ENCODE results near the gene ZMAT5.

The ZMAT5 gene

DNA sequence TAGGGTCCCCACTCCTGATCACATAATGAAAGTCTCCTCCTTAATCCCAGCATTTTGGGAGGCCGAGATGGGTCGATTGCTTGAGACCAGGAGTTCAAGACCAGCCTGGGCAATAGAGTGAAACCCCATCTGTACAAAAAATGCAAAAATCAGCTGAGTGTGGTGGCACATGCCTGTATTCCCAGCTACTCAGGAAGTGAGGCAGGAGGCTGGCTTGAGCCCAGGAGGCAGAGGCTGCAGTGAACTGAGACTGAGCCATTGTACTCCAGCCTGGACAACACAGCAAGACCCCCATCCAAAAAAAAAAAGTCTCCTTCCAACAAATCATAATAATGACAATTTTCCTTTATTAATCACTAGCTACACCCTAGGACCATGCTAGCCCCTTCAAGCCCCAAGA is 15.1 kb downstream of the ZMAT5 start:
- DNase-seq: no peak

DNA sequence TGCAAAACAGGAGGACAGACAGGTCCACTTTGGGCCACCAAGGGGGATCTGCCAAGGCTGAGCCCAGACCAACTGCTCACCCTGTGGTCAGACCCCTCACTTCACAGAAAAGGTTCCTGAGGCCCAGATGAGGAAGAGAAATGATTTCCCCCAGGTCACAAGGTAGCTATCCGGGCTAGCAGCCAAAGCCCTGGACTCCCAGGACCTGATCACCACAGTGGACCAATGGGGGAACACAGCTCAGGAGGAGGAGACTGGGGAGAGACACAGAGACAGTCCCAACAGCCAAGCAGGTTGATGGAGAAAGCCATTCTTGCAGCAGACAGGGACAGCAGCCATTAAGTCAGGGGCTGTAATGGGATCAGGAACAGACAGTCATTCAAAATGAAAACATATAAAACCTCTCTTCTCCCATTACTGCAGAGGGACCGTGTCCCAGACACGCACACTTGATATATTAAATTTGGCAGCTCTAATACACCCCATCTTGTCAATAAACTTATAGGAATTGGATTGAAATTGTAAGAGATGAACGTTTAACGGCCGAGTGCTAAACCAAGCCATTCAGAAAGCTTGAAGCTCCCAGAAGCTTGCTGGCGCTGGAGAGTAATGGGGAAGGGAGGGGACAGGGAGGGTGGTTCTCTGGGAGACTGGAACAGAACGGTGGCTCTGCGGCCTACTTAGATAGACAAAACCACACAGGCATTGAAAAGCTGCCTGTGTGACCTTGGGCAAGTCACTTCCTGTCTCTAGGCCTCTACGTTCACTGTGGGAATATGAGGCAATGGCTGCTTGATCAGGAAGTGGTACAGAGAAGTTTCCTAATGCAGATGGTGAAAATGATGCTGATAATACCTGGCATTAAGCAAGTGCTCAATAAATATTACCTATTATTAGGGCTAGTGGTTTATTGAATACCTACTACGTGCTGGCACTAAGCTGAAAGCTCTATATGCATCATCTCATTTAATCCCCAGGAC is 16.0 kb downstream of the ZMAT5 start:
- no peak for DNase-seq

DNA sequence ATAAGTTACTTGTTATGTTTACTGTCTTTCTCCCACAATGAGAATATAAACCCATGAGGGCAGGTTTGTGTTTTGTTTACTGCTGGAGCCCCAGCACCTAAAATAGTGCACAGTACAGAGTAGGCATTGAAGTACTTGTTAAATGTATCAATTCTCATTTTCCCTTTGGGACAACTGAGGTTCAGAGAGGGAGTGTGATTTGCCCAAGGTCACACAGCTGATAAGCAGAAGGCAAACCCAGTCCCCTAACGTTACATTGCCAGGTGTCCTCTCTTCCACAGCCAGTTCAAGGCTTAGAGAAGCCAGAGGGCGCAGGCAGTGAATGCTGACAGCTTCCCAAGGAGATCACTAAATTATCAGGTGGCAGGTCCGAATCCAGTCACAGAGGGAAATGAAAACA is 16.8 kb downstream of the ZMAT5 start:
- no peak for DNase-seq

- DNase-seq: no peak
Measured at GRCh38 chr22:29748248-29748893, 18.4 kb downstream of the ZMAT5 start.

DNA sequence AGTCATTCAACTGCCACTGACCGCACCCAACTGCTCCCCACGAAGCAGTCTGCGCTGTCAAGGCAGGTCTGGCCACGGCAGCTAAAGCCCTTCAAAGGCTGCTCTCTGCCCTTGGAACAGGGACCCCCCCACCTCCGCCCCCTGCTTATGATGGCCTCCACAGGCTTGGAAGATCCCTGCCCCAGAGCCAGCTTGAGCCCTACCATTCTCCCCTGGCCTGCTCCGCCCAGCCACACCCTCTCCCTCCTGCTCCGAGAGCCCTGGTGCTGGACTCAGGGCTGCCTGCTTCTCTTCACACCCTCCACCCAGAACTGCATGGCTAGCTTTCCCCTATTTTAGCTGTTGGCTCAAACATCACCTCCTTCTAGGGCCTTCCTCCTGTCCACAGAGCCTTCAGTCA is 19.0 kb downstream of the ZMAT5 start:
- no peak for DNase-seq

DNA sequence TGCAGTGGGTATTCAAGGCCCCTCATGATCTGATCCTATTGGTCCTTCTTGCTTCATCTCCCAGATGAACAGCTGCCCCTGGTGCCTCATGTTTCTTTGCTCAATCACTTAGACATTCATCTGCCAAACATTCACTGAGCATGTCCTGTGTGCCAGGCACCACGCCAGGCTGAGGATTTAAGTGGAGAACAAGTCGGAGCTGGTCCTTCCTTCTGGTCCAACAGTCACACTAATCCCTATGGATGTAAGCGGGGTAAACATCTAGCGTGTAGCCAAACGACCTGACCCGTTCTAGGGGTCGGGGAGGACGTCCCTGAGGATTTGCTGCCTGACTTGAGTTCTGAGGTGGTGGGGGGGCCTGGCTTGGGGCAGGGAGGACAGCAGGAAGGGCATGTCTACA is 21.9 kb downstream of the ZMAT5 start:
- DNase-seq: no peak

- no peak for DNase-seq
Measured at GRCh38 chr22:29742326-29742725, 24.5 kb downstream of the ZMAT5 start.

GRCh38 chr22:29741926-29742325 is 24.9 kb downstream of the ZMAT5 start:
- DNase-seq: no peak

DNA sequence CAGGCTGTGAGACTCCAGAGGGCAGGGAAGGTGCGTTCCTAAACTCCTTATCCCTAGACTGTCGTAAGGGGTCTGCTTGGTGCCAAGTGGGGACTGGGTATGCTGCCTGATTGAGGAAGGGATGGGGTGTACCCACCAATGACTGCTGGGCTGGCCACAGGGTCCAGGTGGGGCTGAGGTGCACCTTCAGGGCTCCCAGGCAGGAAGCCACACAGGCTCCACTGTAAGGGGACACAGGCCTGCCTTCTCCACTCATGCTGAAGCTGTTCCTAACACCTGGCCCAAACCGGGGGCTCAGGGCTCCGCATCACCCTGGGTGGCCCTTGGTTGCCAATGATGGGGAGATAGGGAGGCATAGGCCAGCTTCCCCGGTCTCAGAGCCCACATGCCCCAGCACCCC is 26.6 kb downstream of the ZMAT5 start:
- DNase-seq: no peak

GRCh38 chr22:29739346-29739875 is 27.4 kb downstream of the ZMAT5 start:
- no peak for DNase-seq

GRCh38 chr22:29738118-29738815 is 28.5 kb downstream of the ZMAT5 start:
- DNase-seq: no peak

DNA sequence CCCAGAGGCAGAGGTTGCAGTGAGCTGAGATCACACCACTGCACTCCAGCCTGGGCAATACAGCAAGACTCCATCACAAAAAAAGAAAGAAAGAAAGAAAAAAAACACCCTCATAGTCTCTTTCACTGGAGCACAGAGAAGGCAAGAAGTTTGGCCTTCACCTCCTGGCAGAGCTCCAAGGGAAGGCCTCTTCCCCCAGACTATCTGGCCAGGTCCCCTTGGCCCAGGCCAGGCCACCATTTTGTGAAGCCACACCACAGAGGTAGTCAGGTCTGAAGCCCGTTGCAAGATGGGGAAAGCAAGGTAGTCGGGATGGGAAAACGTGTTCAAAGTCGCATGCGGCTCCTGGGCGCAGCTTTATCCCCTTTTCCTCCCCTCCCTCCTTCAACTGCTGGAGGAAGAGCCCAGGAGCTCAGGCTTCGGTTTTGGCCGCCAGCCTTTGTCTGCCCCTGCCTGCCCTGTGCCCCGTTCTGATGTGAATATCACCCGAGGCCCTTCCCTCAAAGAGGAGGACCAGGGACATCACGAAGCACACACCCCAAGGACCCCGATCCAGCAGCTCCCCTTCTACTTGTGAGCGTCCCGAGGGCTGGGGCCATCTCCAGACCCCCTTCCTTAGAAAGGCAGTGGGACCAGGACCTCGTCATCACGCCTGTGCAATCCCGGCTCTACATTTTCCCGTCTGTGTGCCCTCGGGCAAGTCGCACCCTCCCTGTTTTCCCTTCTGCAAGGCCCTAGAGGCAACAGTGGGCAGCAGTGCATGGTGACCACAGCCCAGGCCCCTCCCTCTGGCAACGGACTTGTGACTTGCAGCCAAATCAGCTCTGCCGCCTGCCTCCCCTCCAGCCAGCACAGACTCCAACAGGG is 29.3 kb downstream of the ZMAT5 start:
- no peak for DNase-seq

- DNase-seq: no peak
Measured at GRCh38 chr22:29735416-29735815, 31.4 kb downstream of the ZMAT5 start.

- no peak for DNase-seq
Measured at GRCh38 chr22:29734838-29735237, 32.0 kb downstream of the ZMAT5 start.

DNA sequence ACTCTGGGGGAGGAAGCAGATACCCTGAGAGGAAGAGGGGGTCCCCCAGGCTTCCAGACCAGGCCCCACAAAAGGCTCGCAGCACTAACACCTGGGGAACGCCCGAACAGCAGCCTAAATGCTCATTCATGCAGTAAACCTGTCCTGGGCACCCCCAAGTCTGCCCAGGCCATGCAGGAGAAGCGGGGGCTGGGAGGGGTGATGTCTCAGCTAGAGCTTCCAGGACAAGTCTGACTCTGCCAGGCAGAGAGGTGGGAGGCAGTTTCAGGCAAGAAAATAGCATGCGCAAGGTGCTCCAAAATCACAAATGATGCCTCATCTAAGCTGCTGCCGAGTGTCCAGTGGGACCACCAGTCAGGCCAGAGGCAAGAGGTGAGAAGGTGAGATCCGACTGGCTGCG is 32.4 kb downstream of the ZMAT5 start:
- DNase-seq: no peak

GRCh38 chr22:29733362-29734201 is 33.2 kb downstream of the ZMAT5 start:
- DNase-seq: no peak

DNA sequence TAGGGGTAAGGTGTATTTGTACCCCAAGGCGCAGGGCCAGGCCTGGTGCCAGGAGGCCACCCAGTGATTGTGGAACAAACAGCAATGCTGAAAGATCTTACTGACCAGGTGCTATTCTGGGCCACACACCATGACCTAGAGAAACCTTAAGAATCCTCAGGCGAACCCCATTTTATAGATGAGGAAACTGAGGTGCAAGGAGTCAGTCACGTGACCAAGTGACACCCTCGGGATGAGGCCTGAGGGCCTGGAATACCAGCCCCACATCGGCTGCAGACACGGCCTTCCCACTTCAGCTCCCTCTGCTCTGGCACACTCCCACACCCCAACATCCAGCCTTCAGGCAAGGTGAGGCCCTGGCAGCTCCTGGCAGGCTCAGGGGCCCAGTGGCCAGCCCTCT is 33.9 kb downstream of the ZMAT5 start:
- DNase-seq: no peak

- no peak for DNase-seq
Measured at GRCh38 chr22:29731058-29731850, 35.6 kb downstream of the ZMAT5 start.

DNA sequence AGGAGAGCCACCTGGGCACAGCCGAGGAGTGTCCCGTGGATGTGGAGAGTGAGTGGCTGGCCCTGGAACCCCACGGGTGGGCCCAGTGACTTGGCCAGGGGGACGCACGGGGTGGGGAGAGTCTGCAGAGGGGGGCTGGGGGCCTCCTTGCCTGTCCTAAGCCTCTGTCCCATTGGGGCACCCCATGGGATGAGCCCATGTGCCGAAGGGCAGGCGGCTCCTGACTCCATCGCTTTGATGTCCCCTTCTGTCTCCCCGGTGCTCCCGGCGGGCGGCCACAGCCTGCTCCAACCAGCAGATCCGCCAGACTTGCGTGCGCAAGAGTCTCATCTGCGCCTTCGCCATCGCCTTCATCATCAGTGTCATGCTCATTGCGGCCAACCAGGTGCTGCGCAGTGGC is 37.6 kb downstream of the ZMAT5 start:
- DNase-seq: no peak

- no peak for DNase-seq
Measured at GRCh38 chr22:29727131-29727523, 39.7 kb downstream of the ZMAT5 start.
